GM23248 (cell line): Measurements from ENCODE around the gene CARMIL1.

ENCODE experiments used
- EZH2 ChIP-seq: fragments of 200-600 bp; sonication (generic); IDR thresholded peaks from 2 replicates; pipeline ENCODE4 v1.6.1; 2018; ENCODE audit warnings: antibody characterized with exemption, mild to moderate bottlenecking; ENCODE audit not compliant: insufficient read depth, poor library complexity, severe bottlenecking
- EZH2phosphoT487 ChIP-seq: fragments of 200-600 bp; sonication (generic); IDR thresholded peaks from 2 replicates; pipeline ENCODE4 v1.6.1; 2018; ENCODE audit warnings: antibody characterized with exemption, moderate library complexity, mild to moderate bottlenecking, low read depth; ENCODE audit not compliant: insufficient read depth

DNA sequence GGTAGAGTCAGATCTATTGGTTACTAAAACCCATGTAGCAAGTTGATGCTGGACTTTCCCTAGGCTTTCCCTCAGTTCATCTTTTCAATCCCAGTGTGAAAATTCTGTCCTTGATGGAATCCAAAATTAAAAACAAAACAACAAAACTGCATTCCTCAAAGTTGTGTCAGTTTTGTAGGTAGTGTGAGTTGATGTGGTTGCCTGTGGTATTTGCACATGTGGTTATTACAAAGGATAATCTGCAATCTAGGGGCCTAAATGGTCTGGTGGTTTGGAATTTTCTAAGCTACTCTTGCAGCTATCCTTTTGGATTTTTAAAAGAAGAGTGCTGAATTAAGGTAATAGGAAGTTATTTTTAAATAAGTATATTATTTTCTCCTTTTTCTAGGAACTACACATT lies 240.7 kb downstream of the CARMIL1 start:
- TF ChIP-seq EZH2: no peak
- TF ChIP-seq EZH2phosphoT487: no peak
